IPS DF 19.7 (cell line): Measurements from ENCODE around the gene EEF2.
"Not testable (repeated sequence)": the region's sequence is repeated elsewhere in the genome, so short reads cannot be mapped to it uniquely, and the experiment has no call there.

Experiments
- DNase-seq: peaks from one replicate; pipeline ENCODE4 v3.0.0-alpha.2; 2013; ENCODE audit warnings: low read depth, low spot score

EEF2 gene

GRCh38 chr19:3944018-3944721 is 41.1 kb downstream of the EEF2 start:
- DNase-seq = no peak

- DNase-seq = no peak
These were observed 42.4 kb downstream of the EEF2 start for GRCh38 chr19:3942790-3943409.

GRCh38 chr19:3938300-3938950 is 46.8 kb downstream of the EEF2 start:
- DNase-seq = not testable (repeated sequence)

GRCh38 chr19:3936506-3937442 is 48.5 kb downstream of the EEF2 start:
- no peak for DNase-seq

GRCh38 chr19:3932931-3933810 is 52.1 kb downstream of the EEF2 start, which contains the start of gene NMRK2:
TSS of gene NMRK2 (plus strand) at chr19:3933069. CDS start at chr19:3933672, 603 bp downstream.
- peak; percentile 74 for DNase-seq

- DNase-seq = no peak
These were observed 54.2 kb downstream of the EEF2 start for GRCh38 chr19:3931041-3931440.
